MM.1S (cell line): ENCODE results near the gene PSMD12.

Experiments used
- CTCF ChIP-seq: fragments of 300-600 bp; sonication (generic); IDR thresholded peaks from 2 replicates; pipeline ENCODE4 v1.5.1; 2016; ENCODE audit warnings: antibody characterized with exemption, low read length, mixed read lengths
- EZH2 ChIP-seq: fragments of 300-600 bp; sonication (generic); optimal IDR thresholded peaks from 2 replicates; pipeline ENCODE3; 2017; ENCODE audit warnings: low read depth, mild to moderate bottlenecking, antibody characterized with exemption, low read length, mixed read lengths
- EZH2phosphoT487 ChIP-seq: fragments of 300-600 bp; sonication (generic); IDR thresholded peaks from 2 replicates; pipeline ENCODE4 v1.6.1; 2018; ENCODE audit warnings: antibody characterized with exemption, low read length

DNA sequence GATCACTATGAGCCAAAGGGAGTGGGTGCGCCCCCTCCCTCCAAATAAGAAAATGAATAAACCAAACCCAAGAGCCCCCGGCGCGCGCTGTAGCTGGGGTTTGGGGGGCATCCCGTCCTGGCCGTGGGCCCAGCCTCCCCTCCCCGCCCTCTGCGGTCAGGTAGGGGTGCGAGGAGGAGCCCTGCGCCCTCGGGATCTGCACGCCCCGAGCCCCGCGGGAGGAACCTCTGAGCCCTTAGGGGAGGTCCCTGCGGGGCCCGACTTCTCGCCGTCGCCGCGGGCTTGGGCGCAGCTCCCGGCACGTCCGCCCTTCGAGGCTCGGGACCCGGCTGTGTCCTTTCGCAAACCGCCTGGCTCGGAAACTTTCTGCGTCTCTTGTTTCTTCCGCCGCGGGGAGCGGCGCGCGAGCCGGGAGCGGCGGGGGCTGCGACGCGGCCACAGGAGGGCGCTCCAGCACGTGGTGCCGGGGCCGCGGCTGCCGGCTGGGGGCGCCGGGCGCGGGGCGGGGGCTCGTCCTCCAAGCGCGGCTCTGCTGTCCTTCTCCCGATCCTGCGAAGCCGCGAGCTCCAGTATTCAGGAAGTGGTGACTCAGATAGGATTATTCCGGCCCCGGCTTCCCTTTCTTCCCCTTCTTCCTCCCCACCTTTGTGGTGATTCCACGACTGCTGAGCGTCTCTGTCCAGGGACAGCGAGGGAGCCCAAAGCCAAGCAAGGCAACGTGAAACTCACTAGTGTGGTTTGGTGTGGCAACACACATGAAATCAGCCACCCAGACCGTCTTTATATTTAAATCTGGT, 12.3 kb upstream of the PSMD12 start:
- TF ChIP-seq CTCF = peak; percentile 43
- no peak for TF ChIP-seq EZH2phosphoT487
- no peak for TF ChIP-seq EZH2
